ENCODE measurements around the gene VPS33A. TPM values are rescaled to one million over a fixed set of nuclear protein-coding genes. Genes with fewer than 3 reads are reported as not detected.

Gene VPS33A
- total and polyA plus RNA-seq, 2 of the 13 experiments (the other 11 are each of a cell fraction or from before 2014, with no cell fraction given) = 11.0 to 43.6 TPM

DNA sequence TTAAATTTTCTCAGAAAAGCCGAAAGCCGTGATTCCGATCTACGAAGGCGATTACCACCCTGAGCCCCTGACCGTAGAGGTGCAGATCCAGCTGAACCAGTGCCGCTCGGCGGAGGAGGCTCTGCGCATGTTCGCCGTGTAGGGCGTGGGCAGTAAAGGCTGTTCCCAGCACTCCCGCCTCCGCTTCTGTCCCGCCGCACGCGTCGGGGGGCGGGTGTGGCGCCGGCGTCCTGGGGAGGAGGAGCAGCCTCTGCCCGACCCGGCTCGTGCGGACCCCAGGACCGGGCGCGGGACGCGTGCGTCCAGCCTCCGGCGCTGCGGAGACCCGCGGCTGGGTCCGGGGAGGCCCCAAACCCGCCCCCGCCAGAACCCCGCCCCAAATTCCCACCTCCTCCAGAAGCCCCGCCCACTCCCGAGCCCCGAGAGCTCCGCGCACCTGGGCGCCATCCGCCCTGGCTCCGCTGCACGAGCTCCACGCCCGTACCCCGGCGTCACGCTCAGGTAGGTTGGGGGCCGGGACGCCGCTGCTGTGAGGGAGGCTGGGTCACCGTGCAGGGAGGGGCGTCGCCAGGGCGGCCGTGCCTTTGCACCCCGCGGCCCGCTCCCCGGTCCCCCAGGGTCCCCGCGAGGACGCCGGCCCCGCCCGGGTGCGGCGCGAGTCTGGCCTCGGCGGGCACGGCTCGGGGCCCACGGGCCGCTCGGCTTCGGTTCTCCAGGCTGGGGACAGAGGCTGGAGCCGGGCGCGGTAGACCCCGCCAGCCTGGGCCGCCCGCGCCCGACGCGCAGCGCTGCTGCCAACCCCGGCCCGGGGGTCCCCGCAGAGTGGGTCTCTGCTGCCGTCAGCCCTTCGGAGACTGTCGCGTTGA, 62.8 kb downstream of the VPS33A start, which contains the start of gene B3GNT4 (continued):
- no peak for TF ChIP-seq NR1H2 (CRISPR knock-in tag; IDR thresholded peaks at IDR 0.05; ENCODE audit: borderline replicate concordance, low read depth)
- no peak for TF ChIP-seq ZNF720 (CRISPR knock-in tag; IDR thresholded peaks at IDR 0.05)
- TF ChIP-seq, protein P1, sequence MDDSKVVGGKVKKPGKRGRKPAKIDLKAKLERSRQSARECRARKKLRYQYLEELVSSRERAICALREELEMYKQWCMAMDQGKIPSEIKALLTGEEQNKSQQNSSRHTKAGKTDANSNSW (CRISPR knock-in tag; IDR thresholded peaks at IDR 0.05; ENCODE audit: borderline replicate concordance) = no peak
- no peak for TF ChIP-seq TARDBP (CRISPR knock-in tag; IDR thresholded peaks at IDR 0.05)
- TF ChIP-seq ZNF263 (CRISPR knock-in tag; IDR thresholded peaks at IDR 0.05) = no peak
- no peak for TF ChIP-seq SP140L (CRISPR knock-in tag; IDR thresholded peaks at IDR 0.05; ENCODE audit: borderline replicate concordance)
- no peak for TF ChIP-seq ZNF34 (CRISPR knock-in tag; IDR thresholded peaks at IDR 0.05; ENCODE audit: borderline replicate concordance)
- TF ChIP-seq DR1 (CRISPR knock-in tag; IDR thresholded peaks at IDR 0.05) = no peak
- no peak for TF ChIP-seq FIP1L1 (IDR thresholded peaks at IDR 0.05; ENCODE audit: borderline replicate concordance, insufficient read depth, low read depth, low read length)
- TF ChIP-seq ZNF317 (CRISPR knock-in tag; IDR thresholded peaks at IDR 0.05) = no peak
- no peak for TF ChIP-seq MAFK (conservative IDR thresholded peaks at IDR 0.05 in 1 of 2, IDR thresholded peaks at IDR 0.05 in 1 of 2; ENCODE audit: low read length in 2 of 2)
- no peak for TF ChIP-seq FOXA3 (CRISPR knock-in tag; IDR thresholded peaks at IDR 0.05)
- no peak for TF ChIP-seq HES4 (CRISPR knock-in tag; IDR thresholded peaks at IDR 0.05; ENCODE audit: borderline replicate concordance)
- TF ChIP-seq PCBP2 (optimal IDR thresholded peaks at IDR 0.05; ENCODE audit: low read depth, low read length, poor library complexity, severe bottlenecking) = no peak
- TF ChIP-seq, protein P2, sequence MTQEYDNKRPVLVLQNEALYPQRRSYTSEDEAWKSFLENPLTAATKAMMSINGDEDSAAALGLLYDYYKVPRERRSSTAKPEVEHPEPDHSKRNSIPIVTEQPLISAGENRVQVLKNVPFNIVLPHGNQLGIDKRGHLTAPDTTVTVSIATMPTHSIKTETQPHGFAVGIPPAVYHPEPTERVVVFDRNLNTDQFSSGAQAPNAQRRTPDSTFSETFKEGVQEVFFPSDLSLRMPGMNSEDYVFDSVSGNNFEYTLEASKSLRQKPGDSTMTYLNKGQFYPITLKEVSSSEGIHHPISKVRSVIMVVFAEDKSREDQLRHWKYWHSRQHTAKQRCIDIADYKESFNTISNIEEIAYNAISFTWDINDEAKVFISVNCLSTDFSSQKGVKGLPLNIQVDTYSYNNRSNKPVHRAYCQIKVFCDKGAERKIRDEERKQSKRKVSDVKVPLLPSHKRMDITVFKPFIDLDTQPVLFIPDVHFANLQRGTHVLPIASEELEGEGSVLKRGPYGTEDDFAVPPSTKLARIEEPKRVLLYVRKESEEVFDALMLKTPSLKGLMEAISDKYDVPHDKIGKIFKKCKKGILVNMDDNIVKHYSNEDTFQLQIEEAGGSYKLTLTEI (CRISPR knock-in tag; conservative IDR thresholded peaks at IDR 0.05) = no peak
- no peak; the same call in 1 of the 2 replicates for TF ChIP-seq EED (CRISPR knock-in tag; IDR thresholded peaks at IDR 0.05)
- no peak for TF ChIP-seq ZNF703 (CRISPR knock-in tag; IDR thresholded peaks at IDR 0.05; ENCODE audit: borderline replicate concordance)
- TF ChIP-seq HNRNPK (IDR thresholded peaks at IDR 0.05; ENCODE audit: low read depth, low read length, poor library complexity, severe bottlenecking) = peak; percentile 52
- TF ChIP-seq ZBTB42 (CRISPR knock-in tag; IDR thresholded peaks at IDR 0.05) = no peak
- TF ChIP-seq AGO2 (optimal IDR thresholded peaks at IDR 0.05; ENCODE audit: low read depth, low read length) = no peak
- no peak for TF ChIP-seq RFX1 (IDR thresholded peaks at IDR 0.05)
- TF ChIP-seq, protein P3, sequence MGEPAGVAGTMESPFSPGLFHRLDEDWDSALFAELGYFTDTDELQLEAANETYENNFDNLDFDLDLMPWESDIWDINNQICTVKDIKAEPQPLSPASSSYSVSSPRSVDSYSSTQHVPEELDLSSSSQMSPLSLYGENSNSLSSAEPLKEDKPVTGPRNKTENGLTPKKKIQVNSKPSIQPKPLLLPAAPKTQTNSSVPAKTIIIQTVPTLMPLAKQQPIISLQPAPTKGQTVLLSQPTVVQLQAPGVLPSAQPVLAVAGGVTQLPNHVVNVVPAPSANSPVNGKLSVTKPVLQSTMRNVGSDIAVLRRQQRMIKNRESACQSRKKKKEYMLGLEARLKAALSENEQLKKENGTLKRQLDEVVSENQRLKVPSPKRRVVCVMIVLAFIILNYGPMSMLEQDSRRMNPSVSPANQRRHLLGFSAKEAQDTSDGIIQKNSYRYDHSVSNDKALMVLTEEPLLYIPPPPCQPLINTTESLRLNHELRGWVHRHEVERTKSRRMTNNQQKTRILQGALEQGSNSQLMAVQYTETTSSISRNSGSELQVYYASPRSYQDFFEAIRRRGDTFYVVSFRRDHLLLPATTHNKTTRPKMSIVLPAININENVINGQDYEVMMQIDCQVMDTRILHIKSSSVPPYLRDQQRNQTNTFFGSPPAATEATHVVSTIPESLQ (CRISPR knock-in tag; conservative IDR thresholded peaks at IDR 0.05) = no peak
- no peak for TF ChIP-seq PREB (CRISPR knock-in tag; IDR thresholded peaks at IDR 0.05)
- peak; percentile 18 for TF ChIP-seq TEAD3 (CRISPR knock-in tag; optimal IDR thresholded peaks at IDR 0.05; ENCODE audit: borderline replicate concordance)
- no peak for TF ChIP-seq SMARCE1 (IDR thresholded peaks at IDR 0.05; ENCODE audit: borderline replicate concordance)
- no peak for TF ChIP-seq ZFX (CRISPR knock-in tag; IDR thresholded peaks at IDR 0.05; ENCODE audit: low read depth)

Data from HepG2 (cell line).